HG02623 (cell line): ENCODE results near the gene FALEC.
"Not testable (repeated sequence)": the region's sequence is repeated elsewhere in the genome, so short reads cannot be mapped to it uniquely, and the experiment has no call there.

Experiments used
- ATAC-seq: cut with Tn5 transposase; IDR thresholded peaks from one replicate; pipeline ENCODE4 v1.9.1; 2021; ENCODE audit warnings: moderate library complexity; ENCODE audit not compliant: unreplicated experiment

The FALEC gene

DNA sequence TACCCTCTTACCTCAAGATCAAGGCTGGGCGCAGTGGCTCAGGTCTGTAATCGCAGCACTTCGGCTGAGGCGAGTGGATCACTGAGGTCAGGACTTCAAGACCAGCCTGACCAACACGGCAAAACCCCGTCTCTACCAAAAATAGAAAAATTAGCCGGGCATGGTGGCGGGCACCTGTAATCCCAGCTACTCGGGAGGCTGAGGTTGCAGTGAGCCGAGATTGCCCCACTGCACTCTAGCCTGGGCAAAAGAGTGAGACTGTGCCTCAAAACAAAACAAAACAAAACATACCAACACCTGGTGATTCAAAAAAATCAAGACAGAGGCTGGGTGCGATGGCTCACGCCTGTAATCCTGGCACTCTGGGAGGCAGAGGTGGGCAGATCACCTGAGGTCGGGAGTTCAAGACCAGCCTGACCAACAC lies 58.1 kb downstream of the FALEC start:
- not testable (repeated sequence) for ATAC-seq

DNA sequence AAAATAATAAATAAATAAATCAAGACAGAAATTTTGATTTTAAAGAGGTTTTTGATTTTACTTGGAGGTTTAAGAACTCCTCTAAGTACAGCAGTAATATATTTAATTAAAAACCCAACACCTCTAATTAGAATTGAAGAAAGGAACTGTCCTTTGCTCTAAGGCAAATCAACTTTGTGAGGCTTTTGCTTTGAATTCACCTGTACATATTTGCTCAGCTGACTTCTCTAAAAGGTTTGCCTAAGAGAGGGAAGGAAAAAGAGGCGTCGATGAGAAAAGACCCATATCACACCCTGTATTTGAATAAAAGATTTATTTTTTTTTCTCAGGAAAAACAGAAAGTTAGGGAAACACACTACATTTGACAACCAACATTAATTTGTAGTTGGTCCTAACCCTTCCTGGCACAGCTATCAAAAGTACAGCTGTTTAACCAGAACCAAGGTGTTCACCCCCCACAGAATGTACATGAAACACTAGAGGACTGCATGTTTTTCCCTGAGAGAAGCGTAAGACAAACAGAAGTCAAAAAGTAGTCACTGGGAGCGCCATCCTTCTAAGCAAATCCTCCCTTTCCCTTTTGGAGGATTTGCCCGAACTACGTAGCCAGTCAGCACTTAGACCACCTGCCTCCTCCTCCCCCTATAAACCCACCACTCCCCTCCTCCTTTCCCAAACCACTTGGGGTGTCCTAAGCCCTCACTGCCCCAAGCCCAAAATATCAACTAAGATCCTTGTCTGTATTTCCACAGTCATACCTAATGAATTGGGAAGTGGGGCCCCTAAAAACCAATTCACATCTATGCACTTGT lies 58.9 kb downstream of the FALEC start:
- no peak for ATAC-seq

DNA sequence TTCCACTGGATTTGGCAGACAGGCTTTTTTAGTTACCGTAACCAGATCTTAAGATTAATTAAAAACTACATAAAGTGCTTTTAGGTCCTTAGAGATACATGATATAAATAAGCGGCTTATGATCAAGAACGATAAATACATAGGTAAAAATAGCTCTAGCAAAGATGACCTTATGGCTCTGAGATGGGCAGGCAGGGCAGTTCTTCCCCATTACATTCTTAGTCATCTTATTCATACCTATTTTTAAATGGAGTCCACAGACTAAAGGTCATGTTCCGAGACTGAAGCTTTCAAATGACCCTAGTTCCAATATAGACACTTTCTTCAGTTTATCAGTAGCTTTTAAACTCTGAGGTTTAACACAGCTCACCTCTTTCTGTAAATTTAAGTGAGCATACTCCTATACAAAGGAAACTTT lies 59.5 kb downstream of the FALEC start:
- no peak for ATAC-seq

DNA sequence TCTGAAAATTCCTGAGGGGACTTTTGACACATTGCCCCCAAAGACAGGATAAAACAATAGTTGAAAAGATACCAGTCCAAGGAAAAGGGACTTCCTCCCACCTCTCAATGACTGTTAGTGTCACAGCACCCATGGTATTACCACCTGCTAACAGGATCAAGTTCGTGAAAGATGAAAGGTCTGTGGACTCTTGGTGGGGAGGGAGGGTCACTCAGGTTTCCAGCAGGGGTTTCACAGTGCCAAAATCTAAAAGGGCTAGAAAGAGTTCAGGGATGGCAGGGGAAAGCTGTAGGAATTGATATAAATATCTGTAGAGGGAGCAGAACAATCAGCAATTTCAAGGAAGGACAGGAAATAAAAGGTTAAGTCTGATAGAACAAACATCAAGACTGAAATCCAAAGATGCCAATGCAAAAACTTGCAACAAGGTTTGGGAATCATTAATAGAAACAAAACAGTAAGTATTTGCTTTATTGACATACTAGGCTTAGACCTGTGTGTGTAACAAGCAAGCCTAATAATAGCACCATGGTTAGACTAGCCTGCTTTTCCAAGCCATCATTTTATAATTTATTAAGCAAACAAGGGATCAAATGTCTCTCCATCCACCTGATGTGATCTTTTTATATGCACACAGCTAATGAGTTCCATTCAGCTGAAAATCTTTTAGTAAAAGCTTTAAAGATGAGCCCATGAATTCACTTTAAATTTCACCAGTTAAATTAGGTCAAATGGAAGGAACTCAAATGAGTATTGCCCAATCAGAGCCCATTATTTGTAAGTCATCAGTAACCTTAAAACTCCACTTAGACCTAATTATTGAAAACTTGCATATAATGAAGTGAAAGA lies 60.2 kb downstream of the FALEC start:
- ATAC-seq, result no peak

DNA sequence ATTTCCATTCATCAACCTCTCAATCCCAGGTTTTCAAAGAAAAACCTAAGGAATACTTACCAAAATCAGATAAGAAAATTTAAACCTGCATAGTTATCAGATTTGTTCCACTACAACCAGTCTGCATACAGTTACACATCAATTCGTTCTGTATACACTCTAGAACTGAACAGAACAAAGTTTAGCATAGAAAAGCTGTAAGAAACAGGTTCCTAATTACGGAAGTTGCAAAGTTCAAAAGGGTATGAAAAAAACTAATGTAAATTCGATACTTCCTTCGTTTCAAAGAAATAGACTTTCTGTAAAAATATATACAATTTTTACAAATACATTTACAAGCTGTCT lies 60.8 kb downstream of the FALEC start:
- ATAC-seq, result no peak

DNA sequence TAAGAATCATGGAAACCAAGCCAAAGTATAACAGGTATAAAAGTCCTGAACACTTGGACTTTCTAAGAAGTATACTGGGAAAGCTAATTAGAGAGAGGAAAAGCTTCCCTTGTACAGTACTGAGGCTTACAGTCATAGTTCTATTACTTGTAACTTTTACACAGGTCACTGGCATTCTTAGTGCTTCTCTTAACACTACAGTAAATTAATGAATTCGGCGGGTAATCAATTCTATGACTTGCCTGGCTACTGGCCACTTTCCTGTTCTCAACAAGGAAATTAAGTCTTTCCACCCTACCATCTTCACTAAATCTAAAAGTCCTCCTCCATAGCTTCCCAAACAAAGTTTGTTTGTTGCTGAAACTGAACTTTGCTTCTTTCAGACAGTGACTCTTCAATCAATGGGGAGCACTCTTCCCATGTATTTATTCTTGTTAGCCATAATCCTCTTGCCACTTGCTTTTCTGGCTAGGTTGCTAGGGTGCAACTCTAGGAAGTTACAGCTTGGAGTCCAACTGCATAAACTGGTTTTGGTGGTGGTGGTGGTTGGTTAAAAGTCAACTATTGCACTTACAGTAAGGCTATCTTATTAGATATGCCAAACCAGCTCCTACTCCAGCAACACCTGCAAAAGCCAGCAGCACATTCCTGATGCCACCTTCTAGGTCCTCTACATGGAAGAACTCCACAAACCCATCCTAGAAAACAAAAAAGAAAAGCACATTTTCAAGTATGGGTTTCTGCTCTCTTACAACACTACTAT lies 61.4 kb downstream of the FALEC start:
- no peak for ATAC-seq

DNA sequence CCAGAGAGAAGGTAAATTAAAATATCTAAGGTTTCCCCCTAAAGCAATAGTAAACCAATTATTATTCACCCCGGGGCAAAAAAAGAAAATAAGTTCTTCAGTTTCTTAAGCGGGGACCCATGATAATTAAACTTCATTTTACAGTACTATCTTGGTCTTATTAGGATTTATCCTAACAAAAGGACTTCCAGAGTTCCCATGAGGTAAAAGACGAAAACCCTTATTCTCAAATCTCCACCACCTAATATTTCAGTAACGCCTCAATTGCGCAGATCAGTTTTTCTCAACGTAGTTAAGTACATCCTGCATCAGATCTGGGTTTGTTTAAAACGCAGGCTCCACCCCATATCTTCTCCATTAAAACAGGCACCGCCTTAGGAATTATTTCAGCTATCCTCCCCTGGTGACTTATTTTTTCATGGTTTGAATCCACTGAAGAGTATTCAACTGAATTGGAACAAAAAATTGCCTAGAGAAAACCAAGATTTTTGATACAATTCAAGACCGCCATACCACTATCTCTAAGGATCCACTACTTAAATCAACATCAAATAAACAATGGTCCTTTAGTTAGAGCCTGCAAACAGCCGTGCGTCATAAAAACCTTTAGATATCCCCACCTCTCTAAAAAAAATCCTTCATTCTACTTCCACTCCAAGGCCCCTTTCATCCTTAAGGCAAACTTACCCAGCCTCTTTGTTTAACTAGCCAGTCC lies 62.2 kb downstream of the FALEC start:
- ATAC-seq, result no peak

DNA sequence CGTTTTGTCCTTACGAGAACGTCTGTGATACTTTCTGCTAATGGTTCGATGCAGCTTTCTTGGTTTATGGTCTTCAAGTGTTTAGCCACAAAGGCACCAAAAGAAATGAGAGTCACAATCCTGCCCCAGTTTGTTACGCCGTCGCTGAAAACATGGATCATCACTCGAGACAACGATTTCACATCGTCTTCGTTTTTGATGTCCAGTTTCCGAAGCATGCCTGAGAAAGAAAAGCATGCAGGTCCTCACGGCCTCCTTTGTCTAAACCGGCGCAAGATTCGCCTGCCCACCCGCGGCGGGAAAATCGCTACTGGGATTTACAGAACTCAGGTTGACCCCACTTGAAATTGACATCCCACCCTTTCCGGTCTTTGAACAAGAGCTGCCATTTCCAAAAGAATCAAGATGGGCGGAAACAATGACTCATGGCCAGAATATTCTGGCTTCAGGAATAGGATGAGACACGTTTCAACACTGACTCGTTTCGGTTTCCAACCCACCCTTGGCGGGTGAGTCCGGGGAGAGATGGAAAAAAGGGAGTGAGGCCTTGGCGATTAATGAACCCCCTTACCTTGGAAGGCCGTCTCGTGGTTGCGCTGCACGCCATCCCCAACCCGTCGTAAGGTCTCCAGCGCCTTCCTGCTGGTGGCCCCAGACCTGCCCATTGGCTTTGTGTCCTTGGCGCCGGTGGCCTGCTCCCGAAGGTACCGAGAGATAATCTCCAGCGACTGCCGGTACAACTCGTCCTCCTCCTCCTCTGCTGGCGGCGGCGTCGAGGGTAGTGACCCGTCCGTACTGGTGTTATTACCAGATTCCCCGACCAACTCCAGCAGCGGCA lies 62.9 kb downstream of the FALEC start:
- ATAC-seq, result no peak

DNA sequence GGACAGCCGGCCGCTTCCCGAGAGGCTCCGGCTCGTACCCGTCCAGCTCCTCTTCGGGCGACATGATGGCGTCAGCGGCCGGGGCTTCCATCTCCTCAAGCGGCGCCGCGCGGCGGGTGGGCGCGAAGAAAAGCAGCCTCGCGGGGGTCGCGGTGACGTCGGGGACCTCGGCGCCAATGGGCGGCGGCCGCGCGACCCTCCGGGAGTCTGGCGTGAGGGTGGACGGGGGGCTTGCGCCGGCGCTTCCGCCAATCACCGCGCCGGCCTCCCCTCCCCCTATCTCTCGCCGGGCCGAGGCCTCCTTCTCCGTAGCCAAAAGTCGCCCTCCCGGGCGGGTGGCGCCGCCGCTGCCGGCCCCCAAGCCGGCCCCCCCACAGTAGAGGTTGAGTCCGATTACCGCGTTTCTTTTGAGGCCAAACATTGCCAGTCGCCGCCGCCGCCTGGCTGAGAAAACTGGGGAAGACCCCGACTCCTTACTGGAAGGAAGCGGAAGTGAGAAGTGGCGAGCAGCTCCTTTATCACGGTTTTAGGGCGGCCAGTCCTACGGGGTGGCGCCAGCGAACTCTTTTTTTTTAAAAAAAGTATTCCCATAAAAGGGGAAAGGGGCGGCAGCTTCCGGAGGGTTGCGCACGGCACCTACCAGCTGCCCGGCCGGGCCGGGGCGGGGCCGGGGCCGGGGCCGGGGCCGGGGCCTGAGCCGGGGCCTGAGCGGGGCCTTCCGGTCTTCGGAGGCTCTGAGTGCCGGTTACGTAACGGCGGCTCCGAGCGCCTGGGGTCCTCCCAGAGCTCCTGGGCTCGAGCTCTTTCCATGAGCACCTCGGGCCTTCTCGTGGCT lies 63.8 kb downstream of the FALEC start, which contains the start of gene MCL1:
Gene MCL1 (minus strand): TSS at position 501 of the 835 bp plus-strand sequence. CDS start 80 bp downstream, at position 421.
- ATAC-seq, result peak; percentile 87

DNA sequence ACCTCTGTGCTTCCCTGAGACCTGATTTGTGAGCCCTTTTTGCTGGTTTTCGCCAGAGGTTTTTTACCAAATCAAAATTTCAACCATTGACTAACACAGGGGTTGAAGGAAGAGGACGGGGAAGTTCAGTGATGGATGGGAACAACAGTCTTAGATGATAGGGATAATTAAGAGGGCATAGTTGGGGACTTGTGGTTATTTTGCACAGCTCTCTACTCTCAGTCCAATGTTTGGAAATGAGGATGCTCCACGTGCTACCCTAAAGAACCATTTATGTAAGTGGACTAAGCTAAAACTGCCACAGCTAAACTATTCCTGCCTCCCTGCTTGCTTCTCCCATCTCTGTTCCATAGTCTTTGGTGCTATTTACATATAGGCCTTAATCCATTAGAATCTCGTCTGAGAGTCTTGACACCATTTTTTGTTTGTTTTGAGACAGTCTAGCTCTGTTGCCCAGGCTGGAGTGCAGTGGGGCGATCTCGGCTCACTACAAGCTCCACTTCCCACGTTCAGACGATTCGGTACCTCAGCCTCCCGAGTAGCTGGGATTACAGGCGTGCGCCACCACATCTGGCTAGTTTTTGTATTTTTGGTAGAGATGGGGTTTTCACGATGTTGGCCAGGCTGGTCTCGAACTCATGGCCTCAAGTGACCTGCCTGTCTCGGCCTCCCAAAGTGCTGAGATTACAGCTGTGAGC lies 64.5 kb downstream of the FALEC start:
- ATAC-seq, result no peak

DNA sequence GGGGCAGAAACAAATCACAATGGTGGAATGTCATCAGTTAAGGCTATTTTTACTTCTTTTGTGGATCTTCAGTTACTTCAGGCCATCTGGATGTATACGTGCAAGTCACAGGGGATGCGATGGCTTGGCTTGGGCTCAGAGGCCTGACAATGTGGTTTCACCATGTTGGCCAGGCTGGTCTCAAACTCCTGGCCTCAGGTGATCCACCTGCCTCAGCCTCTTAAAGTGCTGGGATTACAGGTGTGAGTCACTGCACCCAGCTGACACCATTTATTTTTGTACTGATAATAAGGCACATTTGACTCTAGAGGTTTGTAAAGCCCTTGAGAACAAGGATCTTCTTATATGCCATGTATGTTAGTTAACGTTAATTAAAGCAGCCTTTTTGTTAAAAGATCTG lies 65.4 kb downstream of the FALEC start:
- not testable (repeated sequence) for ATAC-seq

DNA sequence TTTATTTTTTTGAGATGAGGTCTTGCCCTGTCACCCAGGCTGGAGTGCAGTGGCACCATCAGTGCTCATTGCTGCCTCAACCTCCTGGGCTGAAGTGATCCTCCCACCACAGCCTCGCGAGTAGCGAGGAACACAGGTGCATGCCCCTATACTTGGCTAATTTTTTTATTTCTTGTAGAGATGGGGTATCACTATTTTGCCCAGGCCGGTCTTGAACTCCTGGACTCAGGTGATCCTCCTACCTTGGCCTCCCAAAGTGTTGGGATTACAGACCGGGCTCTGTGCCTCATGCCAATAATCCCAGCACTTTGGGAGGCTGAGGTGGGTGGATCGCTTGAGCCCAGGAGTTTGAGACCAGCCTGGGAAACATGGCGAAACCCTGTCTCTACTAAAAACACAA lies 65.9 kb downstream of the FALEC start:
- not testable (repeated sequence) for ATAC-seq

DNA sequence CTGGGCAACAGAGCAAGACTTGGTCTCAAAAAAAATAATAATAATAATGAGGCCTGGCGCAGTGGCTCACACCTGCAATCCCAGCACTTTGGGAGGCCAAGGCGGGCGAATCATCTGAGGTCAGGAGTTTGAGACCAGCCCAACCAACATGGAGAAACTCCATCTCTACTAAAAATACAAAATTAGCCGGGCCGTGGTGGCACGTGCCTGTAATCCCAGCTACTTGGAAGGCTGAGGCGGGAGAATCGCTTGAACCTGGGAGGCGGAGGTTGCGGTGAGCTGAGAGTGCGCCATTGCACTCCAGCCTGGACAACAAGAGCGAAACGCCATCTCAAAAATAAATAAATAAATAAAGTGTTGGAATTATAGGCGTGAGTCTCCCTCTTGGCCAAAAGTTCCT lies 66.4 kb downstream of the FALEC start:
- ATAC-seq, result not testable (repeated sequence)

DNA sequence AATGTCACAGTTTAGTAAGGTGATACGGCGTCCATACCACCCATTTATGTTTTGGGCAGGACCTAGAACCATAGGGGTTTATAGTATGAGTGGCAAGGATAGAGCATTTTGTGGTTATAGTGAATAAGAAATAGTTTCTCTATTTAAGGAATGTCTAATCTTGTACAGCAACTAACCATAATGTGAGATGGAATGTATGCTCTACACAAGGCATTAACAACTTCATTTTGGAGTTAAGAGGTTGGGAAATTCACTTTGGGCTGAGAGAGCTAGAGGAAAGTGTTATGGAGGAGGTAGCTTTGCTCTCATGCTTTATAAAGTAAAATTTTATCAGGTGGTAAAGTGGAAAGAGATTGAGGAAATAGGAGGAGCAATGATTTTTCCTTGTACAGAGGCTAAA lies 66.8 kb downstream of the FALEC start:
- no peak for ATAC-seq
